ENCODE data around the gene SYT2.

GRCh38 chr1:202572867-202573266 is 137.4 kb downstream of the SYT2 start:
- TF ChIP-seq, protein P1, sequence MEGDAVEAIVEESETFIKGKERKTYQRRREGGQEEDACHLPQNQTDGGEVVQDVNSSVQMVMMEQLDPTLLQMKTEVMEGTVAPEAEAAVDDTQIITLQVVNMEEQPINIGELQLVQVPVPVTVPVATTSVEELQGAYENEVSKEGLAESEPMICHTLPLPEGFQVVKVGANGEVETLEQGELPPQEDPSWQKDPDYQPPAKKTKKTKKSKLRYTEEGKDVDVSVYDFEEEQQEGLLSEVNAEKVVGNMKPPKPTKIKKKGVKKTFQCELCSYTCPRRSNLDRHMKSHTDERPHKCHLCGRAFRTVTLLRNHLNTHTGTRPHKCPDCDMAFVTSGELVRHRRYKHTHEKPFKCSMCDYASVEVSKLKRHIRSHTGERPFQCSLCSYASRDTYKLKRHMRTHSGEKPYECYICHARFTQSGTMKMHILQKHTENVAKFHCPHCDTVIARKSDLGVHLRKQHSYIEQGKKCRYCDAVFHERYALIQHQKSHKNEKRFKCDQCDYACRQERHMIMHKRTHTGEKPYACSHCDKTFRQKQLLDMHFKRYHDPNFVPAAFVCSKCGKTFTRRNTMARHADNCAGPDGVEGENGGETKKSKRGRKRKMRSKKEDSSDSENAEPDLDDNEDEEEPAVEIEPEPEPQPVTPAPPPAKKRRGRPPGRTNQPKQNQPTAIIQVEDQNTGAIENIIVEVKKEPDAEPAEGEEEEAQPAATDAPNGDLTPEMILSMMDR (IDR thresholded peaks at IDR 0.05), result no peak
- TF ChIP-seq ZFX (IDR thresholded peaks at IDR 0.05; ENCODE audit: borderline replicate concordance), result no peak
